GM21526 (cell line): Measurements from ENCODE around the gene TUBGCP6.
"Not testable (repeated sequence)": the region's sequence is repeated elsewhere in the genome, so short reads cannot be mapped to it uniquely, and the experiment has no call there.

Experiments
- ATAC-seq: cut with Tn5 transposase; IDR thresholded peaks from one replicate; pipeline ENCODE4 v1.9.1; 2021; ENCODE audit warnings: moderate library complexity; ENCODE audit not compliant: unreplicated experiment, low FRiP score

TUBGCP6 gene

GRCh38 chr22:50215297-50216054 lies 29.3 kb downstream of the TUBGCP6 start:
- ATAC-seq, result no peak

GRCh38 chr22:50213263-50213662 lies 31.6 kb downstream of the TUBGCP6 start:
- no peak for ATAC-seq

GRCh38 chr22:50211147-50211546 lies 33.7 kb downstream of the TUBGCP6 start:
- ATAC-seq, result no peak

- no peak for ATAC-seq
These were observed 34.3 kb downstream of the TUBGCP6 start for GRCh38 chr22:50210378-50211139.

- ATAC-seq, result no peak
These were observed 34.9 kb downstream of the TUBGCP6 start for GRCh38 chr22:50209893-50210292.

- ATAC-seq, result no peak
These were observed 35.6 kb downstream of the TUBGCP6 start for GRCh38 chr22:50208939-50209892.

GRCh38 chr22:50208430-50208938 lies 36.3 kb downstream of the TUBGCP6 start:
- no peak for ATAC-seq

- ATAC-seq, result no peak
These were observed 37.3 kb downstream of the TUBGCP6 start for GRCh38 chr22:50207383-50208140.

GRCh38 chr22:50206599-50206998 lies 38.2 kb downstream of the TUBGCP6 start:
- ATAC-seq, result no peak

GRCh38 chr22:50205781-50206569 lies 38.8 kb downstream of the TUBGCP6 start:
- ATAC-seq, result no peak

- not testable (repeated sequence) for ATAC-seq
These were observed 39.8 kb downstream of the TUBGCP6 start for GRCh38 chr22:50204998-50205397.

GRCh38 chr22:50204571-50204970 lies 40.3 kb downstream of the TUBGCP6 start:
- no peak for ATAC-seq

GRCh38 chr22:50203288-50203687 lies 41.5 kb downstream of the TUBGCP6 start:
- ATAC-seq, result no peak

GRCh38 chr22:50202130-50202666 lies 42.6 kb downstream of the TUBGCP6 start:
- ATAC-seq, result no peak

- ATAC-seq, result peak; percentile 21
These were observed 43.4 kb downstream of the TUBGCP6 start for GRCh38 chr22:50201191-50202129.

- peak; percentile 48 for ATAC-seq
These were observed 44.2 kb downstream of the TUBGCP6 start, which contains the start of gene SELENOO for GRCh38 chr22:50200461-50201190. Gene SELENOO (plus strand): TSS chr22:50201011. CDS start chr22:50201037, 26 bp downstream.
